NB4 (cell line): ENCODE data around the gene TBC1D9.
A peak's percentile ranks its signal among the peaks of the same experiment; 100 is the strongest.

Experiments
- DNase-seq: peaks from one replicate; pipeline ENCODE4 v3.0.0; 2010; ENCODE audit warnings: low read depth
- H3K4me3 ChIP-seq: one replicate; pipeline ENCODE4 v1.5.1; 2011; ENCODE audit warnings: mild to moderate bottlenecking, low read depth, low read length, moderate library complexity
- MYC ChIP-seq: IDR thresholded peaks from 2 replicates; pipeline ENCODE4 v1.6.1; 2011; ENCODE audit warnings: low read depth, low read length
- POLR2A ChIP-seq: IDR thresholded peaks from 2 replicates; pipeline ENCODE4 v1.6.1; 2011; ENCODE audit warnings: mild to moderate bottlenecking; ENCODE audit not compliant: insufficient read length; ENCODE audit errors: extremely low read depth
- TF ChIP-seq, protein P1 (sequence below): IDR thresholded peaks from 2 replicates; pipeline ENCODE4 v1.6.1; 2011; ENCODE audit warnings: low read depth, low read length
- TF ChIP-seq, protein P2 (sequence below): IDR thresholded peaks from one replicate; pipeline ENCODE4 v1.5.1; 2012; ENCODE audit warnings: low read depth, low read length

TBC1D9 gene

DNA sequence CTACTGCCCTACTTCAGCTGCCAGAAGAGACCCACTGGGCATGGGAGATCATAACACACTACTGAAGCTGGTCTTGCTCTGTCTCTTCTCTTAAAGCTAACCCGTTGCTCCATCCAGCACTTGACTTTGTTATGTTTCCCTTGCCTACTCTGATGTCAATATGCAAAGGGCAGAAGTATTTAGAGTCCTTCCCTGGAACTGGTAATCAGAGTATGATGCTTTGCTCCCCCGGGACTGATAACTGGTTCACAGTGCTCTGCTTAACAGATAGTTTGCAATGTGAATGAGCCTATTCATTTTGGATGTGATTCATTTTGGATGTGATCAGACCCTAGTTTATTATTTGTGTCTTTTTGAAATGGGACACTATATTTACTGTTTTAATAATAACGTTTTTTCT, 175.1 kb downstream of the TBC1D9 start:
- no peak overlapping the region for H3K4me3 ChIP-seq
- DNase-seq: peak; percentile 4
- TF ChIP-seq MYC (no peak), POLR2A (no peak)
- TF ChIP-seq, protein P1, sequence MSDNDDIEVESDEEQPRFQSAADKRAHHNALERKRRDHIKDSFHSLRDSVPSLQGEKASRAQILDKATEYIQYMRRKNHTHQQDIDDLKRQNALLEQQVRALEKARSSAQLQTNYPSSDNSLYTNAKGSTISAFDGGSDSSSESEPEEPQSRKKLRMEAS: no peak
- TF ChIP-seq, protein P2, sequence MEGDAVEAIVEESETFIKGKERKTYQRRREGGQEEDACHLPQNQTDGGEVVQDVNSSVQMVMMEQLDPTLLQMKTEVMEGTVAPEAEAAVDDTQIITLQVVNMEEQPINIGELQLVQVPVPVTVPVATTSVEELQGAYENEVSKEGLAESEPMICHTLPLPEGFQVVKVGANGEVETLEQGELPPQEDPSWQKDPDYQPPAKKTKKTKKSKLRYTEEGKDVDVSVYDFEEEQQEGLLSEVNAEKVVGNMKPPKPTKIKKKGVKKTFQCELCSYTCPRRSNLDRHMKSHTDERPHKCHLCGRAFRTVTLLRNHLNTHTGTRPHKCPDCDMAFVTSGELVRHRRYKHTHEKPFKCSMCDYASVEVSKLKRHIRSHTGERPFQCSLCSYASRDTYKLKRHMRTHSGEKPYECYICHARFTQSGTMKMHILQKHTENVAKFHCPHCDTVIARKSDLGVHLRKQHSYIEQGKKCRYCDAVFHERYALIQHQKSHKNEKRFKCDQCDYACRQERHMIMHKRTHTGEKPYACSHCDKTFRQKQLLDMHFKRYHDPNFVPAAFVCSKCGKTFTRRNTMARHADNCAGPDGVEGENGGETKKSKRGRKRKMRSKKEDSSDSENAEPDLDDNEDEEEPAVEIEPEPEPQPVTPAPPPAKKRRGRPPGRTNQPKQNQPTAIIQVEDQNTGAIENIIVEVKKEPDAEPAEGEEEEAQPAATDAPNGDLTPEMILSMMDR: no peak

DNA sequence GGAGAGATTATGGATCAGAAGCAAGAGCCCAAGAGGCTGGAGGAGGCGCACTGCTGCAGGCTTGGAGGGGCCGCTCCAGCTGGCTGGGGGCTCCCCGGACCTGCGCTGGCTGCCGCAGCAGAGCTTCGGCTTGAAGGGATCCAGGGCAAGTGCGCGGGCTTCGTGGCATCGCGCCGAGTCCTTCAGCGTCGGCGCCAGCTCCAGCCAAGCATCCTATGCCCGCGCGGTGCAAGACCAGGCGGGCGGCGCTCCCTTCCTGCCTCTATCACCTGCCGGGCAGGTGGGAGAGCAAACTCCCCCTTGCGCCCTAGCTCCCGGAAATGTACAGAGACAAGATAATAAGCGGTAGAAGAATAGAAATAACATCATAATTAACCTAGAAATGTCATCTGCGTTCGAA, 176.9 kb downstream of the TBC1D9 start:
- TF ChIP-seq, protein P1: no peak
- TF ChIP-seq, protein P2: no peak
- no peak for TF ChIP-seq MYC
- DNase-seq: no peak
- H3K4me3 ChIP-seq: no peak overlapping the region

DNA sequence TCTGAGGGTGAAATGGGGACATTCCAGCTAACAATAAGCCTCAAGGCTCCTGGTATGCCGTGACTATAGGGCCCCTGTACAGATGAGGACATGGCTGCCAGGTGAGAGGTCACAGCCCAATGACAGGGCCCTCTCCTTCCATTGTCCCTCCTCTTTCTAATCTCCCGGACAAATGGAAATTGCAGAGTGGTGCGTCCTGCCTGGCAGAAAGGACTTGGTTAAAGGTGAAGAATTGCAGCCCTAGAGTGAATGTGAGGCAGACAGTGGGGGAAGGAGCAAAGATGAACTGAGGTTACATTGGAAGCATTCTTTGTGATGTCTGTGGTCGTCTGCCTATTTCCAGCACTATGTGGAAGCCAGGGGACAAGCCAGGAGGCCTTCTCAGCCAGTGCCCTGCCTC, 180.7 kb downstream of the TBC1D9 start:
- H3K4me3 ChIP-seq: no peak overlapping the region
- TF ChIP-seq MYC: no peak
- no peak for TF ChIP-seq POLR2A
- TF ChIP-seq, protein P1: no peak
- TF ChIP-seq, protein P2: no peak
- DNase-seq: no peak

DNA sequence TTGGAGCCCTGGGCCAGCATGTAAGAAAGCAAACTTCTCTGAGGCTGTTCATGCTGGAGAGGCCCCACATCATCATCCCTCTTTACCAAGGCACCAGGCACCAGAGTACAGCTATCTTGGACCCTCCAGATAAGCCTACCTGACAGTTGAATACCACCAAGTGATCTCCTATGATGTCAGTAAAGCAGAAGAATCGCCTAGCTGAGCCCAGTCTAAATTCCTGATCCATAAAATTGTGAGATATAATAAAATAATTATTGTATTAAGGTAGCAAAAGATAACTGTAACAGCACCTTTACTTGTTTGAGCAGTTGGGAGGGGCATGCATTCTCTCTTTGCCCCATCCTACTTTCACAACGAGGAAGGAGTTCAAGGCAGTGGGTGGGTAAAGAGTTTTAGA, 184.6 kb downstream of the TBC1D9 start:
- TF ChIP-seq, protein P1: no peak
- TF ChIP-seq POLR2A: no peak
- TF ChIP-seq, protein P2: no peak
- TF ChIP-seq MYC: no peak
- H3K4me3 ChIP-seq: no peak overlapping the region
- DNase-seq: no peak
